ENCODE data around the gene BPIFB6. TPM values are rescaled to one million over a fixed set of nuclear protein-coding genes. Genes with fewer than 3 reads are reported as not detected.

BPIFB6 gene
- total RNA-seq, 3 donors from 2014 or later: not detected

GRCh38 chr20:33008336-33009213 is 22.9 kb upstream of the BPIFB6 start:
- Histone ChIP-seq H3K4me1 (ENCODE audit: low read depth) (no peaks in the 10 kb centered on the region), H3K36me3 (ENCODE audit: low read depth) (no peaks in the 10 kb centered on the region), H3K4me3 (no peak overlapping the region), H3K9me3 (no peaks in the 10 kb centered on the region)
- intact Hi-C loops (cut with DNase I, micrococcal nuclease): no loop called here
- no peak for DNase-seq
- ATAC-seq: no peak
- no peak for TF ChIP-seq CTCF (IDR thresholded peaks at IDR 0.05)

- DNase-seq: no peak
- intact Hi-C loops (cut with DNase I, micrococcal nuclease): no loop called here
- ATAC-seq: no peak
- TF ChIP-seq CTCF (IDR thresholded peaks at IDR 0.05): no peak
- no peaks in the 10 kb centered on the region for H3K36me3 ChIP-seq (ENCODE audit: low read depth)
- H3K4me1 ChIP-seq (ENCODE audit: low read depth): no peaks in the 10 kb centered on the region
- H3K4me3 ChIP-seq: no peak overlapping the region
- no peaks in the 10 kb centered on the region for H3K9me3 ChIP-seq
These were observed 22.0 kb upstream of the BPIFB6 start for GRCh38 chr20:33009214-33010132.

- ATAC-seq (no peak), DNase-seq (no peak)
- no peaks in the 10 kb centered on the region for H3K36me3 ChIP-seq (ENCODE audit: low read depth)
- no peaks in the 10 kb centered on the region for H3K4me1 ChIP-seq (ENCODE audit: low read depth)
- no peak overlapping the region for H3K4me3 ChIP-seq
- H3K9me3 ChIP-seq: no peaks in the 10 kb centered on the region
- no peak for TF ChIP-seq CTCF (IDR thresholded peaks at IDR 0.05)
- intact Hi-C loops (cut with DNase I, micrococcal nuclease): no loop called here
These were observed 21.3 kb upstream of the BPIFB6 start for GRCh38 chr20:33010133-33010504.

GRCh38 chr20:33010674-33011449 is 20.6 kb upstream of the BPIFB6 start:
- H3K36me3 ChIP-seq (ENCODE audit: low read depth): no peaks in the 10 kb centered on the region
- no peaks in the 10 kb centered on the region for H3K4me1 ChIP-seq (ENCODE audit: low read depth)
- intact Hi-C loops (cut with DNase I, micrococcal nuclease): no loop called here
- ATAC-seq: no peak
- no peaks in the 10 kb centered on the region for H3K9me3 ChIP-seq
- DNase-seq: no peak
- no peak for TF ChIP-seq CTCF (IDR thresholded peaks at IDR 0.05)
- H3K4me3 ChIP-seq: no peak overlapping the region

Measured in mucosa of descending colon (tissue), 3 donors.